ENCODE results near the gene XRRA1.

Gene XRRA1

DNA sequence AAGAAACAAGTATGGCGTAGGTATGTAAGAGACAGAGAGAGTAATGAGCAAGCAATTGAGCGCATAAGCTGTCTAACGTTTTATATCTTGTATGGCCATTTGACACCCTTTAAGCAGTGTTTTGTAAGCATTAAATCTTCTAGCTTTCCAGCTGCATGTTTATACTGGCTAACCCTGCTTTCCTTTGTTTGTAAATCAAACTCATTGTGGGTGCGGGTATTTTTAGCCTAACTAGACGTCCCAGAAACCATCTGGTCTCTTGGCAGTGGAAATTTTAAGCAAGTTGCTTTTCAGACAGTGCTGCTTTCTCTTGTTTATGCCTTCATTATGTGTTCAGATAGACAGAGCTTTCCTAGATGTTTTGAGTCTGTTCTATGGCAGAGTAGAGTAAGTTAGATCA lies 126.7 kb downstream of the XRRA1 start:
- DNase-seq, result no peak

DNA sequence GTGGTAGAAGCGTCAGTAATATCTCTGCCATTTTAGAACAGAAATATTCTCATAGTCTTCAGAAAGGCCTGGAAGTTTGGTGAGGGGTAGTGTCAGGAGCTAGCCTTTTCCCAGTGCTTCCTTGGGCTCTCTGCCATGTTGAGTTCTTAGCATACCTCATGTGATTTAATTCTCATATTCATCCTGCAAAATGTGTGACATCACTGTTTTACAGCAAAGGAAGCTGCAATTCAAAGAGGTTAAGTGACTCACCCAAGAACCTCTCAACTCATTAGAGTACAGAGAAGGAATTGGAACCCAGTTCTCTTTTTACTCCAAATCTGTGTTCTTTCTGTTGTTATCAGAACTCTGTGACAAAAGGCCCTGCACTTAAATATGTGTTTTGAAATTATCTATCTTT lies 128.1 kb downstream of the XRRA1 start:
- no peak for DNase-seq

DNA sequence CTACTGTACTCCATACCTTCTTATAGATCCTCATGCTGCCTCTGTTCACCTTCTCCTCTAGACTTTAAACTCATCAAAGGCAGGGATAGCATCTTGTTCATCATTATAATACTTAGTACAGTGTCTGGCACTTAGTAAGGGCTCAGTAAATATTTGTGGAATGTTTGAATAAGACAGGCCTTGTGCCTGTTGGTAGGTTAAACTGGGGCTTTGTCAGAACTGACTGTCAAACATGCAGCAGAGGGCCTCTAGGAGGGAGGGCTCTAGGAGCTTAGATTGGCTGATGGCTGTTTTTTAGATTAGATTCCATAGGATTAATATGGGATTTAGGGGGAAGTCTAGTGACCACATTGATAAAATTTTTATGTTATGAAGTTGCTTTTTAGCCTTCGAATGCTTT lies 129.5 kb downstream of the XRRA1 start:
- DNase-seq, result no peak

DNA sequence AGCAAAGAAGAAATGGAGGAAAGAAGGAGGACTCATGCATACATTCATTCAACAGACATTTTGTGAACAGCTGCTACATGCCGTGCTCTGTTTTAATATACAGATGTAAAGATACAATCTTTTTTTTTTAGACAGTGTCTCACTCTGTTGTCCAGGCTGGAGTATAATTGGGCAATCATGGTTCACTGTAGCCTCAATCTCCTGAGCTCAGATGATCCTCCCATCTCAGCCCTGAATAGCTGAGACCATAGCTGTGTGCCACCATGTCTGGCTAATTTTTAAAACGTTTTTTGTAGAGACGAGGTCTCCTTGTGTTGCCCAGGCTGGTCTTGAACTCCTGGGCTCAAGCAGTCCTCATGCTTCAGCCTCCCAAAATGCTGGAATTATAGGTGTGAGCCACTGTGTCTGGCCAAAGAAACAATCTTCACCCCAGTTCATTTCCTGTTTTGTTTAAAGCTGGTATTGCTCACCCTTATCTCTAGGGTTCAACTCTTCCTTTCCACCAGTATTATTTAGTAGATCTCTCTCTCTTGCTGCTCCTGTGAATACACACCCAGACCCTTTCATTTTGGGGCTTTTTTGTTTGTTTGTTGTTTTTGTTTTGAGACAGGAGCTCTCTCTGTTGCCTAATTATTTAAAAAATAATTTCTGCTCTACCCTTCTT lies 130.5 kb downstream of the XRRA1 start:
- no peak for DNase-seq

DNA sequence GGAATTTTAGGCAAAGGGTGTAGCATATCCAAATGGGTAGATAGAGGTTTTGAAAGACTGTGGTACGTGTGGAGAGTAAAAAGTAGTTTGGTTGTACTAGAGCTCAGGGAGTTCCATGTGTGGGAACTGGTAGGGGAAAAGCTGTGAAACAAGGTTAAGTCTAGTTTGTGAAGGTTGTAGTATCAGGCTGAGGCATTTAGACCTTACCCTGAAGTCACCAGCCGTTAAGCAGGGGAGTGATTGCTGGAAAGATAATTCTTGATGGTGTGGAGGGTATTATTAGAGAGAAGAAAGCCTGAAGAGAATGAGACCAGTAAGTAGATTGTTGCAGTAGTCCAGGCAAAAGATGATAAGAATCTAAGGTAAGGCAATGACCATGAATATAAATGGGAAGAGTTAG lies 132.2 kb downstream of the XRRA1 start:
- DNase-seq, result no peak

DNA sequence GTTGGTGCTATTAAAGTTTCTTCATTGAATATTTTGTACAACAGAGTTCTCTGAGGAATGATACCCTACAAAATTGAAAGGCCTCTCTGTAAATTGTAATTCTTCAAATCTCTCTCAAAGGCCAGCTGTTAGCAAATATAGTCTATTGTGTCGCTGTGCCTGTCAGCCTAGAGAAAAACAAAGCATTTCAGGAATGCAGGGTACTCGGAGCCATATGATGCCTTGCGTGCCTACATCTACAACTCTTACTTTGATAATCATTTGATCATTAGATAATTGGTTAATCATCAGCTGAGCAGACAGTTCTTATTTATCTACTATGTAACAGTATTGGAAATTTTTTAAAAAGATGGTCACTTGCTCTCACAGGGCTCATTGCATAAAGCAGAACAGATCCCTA lies 132.9 kb downstream of the XRRA1 start:
- no peak for DNase-seq

DNA sequence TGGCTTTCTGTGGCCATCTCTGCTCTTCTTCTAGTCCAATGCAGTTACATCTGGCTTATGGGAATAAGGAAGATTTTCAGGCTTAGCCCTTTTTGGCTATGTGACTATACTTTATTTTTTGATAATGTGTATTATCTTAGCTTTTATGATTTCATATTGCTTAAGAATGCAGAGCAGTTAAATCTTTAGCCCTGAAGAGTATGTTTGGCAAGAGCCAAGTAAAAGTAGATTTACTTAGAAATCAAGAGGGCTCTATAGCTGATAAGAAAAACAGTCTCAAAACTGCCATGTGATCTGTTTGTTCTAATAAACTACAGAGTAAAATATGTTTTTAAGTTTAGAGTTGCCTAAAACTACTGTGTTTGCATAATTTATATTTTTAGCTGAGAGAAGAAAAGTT lies 139.1 kb downstream of the XRRA1 start:
- DNase-seq, result no peak

DNA sequence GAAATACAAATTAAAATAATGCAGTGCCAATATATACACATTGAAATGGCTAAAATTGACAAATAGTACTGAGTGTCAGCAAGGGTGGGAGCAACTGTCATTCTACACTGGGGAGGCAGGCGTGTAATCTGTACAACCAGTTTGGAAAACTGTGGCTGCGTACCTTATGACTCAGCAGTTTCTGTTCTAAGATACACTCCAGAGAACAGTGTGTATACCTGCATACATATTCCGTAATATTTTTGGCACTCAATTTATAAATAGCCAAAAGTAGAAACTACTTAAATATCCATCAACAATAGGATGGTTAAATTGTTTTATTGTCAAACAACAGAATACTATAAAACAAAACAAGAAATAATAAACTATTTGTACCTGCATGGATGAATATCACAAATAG lies 142.6 kb downstream of the XRRA1 start:
- no peak for DNase-seq

DNA sequence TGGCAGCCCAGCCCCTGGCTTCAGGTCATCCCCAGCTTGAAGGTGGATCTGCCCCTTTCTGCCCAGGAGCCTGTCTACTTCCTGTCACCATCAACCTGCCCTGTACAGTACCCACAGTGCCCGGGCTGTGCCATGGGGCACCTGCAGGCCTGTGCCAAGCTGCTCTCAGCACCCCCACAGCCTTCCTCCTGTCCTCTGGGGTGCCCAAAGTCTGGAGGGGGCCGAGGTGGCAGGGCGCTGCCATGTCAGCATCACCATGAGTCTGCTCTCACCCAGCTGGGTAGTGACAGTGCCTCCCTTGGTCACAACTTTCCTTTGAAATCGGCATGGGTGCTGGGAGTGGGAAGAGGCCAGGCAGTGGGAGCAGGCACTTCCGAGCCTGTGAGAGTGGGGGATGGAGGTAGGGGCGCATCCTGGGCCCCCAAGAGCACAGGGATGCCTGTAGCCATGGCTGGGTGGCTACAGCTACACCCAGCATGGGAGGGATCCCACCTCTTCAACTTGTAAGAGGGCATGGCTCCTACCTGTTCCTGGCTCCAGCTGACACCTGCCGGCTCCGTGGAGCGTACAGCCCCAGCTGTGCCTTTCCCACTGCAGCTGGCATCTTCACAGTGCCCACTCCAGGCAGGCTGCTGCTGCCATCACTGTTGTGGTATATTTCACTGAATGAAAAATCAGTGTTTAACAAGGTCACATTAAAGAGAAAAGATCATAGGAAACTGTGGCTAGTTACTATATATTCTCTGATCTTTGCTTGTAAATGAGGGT lies 157.4 kb downstream of the XRRA1 start:
- DNase-seq, result no peak
